Erythroblast (primary cell): ENCODE measurements around the gene TMEM53.

Experiments
- GATA1 ChIP-seq: IDR thresholded peaks from 2 replicates; pipeline ENCODE4 v1.6.1; 2011; ENCODE audit warnings: low read depth, mild to moderate bottlenecking, control low read depth, low read length, moderate library complexity
- POLR2A ChIP-seq: IDR thresholded peaks from 2 replicates; pipeline ENCODE4 v1.6.1; 2011; ENCODE audit warnings: mild to moderate bottlenecking, low read length

- no peak for TF ChIP-seq POLR2A
- TF ChIP-seq GATA1 = no peak
Measured at GRCh38 chr1:44659566-44659965, 14.7 kb downstream of the TMEM53 start.
